Activated naive CD8-positive, alpha-beta T cell treated with anti-CD3 and anti-CD28 coated beads for 36 hours (primary cell): ENCODE measurements around the gene IFIT2. TPM values are rescaled to one million over a fixed set of nuclear protein-coding genes. Genes with fewer than 3 reads are reported as not detected.
A peak's percentile ranks its signal among the peaks of the same experiment; 100 is the strongest.
"Not testable (repeated sequence)": the region's sequence is repeated elsewhere in the genome, so short reads cannot be mapped to it uniquely, and the experiment has no call there.

ENCODE experiments used
- DNase-seq: peaks from one replicate; pipeline ENCODE4 v3.0.0; 2021
- H3K27ac Mint-ChIP-seq: one replicate; pipeline ENCODE4 v1.8.0; 2022; ENCODE audit warnings: mild to moderate bottlenecking, moderate library complexity, mixed read lengths
- H3K27me3 Mint-ChIP-seq: one replicate; pipeline ENCODE4 v1.8.0; 2022; ENCODE audit warnings: mild to moderate bottlenecking, mixed read lengths
- H3K36me3 Mint-ChIP-seq: one replicate; pipeline ENCODE4 v1.8.0; 2021; ENCODE audit warnings: mild to moderate bottlenecking, mixed read lengths
- H3K4me1 Mint-ChIP-seq: one replicate; pipeline ENCODE4 v1.8.0; 2021; ENCODE audit warnings: mixed read lengths
- H3K4me3 Mint-ChIP-seq: one replicate; pipeline ENCODE4 v1.8.0; 2022; ENCODE audit warnings: mild to moderate bottlenecking, moderate library complexity, mixed read lengths
- H3K9me3 Mint-ChIP-seq: one replicate; pipeline ENCODE4 v1.8.0; 2022; ENCODE audit warnings: mixed read lengths
- total RNA-seq, 2 experiments: library from RNA; stranded (reverse); gene quantifications; one replicate each; pipeline ENCODE4 v1.2.3, GENCODE V29; 2021

IFIT2 gene, protein sequence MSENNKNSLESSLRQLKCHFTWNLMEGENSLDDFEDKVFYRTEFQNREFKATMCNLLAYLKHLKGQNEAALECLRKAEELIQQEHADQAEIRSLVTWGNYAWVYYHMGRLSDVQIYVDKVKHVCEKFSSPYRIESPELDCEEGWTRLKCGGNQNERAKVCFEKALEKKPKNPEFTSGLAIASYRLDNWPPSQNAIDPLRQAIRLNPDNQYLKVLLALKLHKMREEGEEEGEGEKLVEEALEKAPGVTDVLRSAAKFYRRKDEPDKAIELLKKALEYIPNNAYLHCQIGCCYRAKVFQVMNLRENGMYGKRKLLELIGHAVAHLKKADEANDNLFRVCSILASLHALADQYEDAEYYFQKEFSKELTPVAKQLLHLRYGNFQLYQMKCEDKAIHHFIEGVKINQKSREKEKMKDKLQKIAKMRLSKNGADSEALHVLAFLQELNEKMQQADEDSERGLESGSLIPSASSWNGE
- total RNA-seq, result 10 to 100 TPM; 37.0 to 37.3 TPM

DNA sequence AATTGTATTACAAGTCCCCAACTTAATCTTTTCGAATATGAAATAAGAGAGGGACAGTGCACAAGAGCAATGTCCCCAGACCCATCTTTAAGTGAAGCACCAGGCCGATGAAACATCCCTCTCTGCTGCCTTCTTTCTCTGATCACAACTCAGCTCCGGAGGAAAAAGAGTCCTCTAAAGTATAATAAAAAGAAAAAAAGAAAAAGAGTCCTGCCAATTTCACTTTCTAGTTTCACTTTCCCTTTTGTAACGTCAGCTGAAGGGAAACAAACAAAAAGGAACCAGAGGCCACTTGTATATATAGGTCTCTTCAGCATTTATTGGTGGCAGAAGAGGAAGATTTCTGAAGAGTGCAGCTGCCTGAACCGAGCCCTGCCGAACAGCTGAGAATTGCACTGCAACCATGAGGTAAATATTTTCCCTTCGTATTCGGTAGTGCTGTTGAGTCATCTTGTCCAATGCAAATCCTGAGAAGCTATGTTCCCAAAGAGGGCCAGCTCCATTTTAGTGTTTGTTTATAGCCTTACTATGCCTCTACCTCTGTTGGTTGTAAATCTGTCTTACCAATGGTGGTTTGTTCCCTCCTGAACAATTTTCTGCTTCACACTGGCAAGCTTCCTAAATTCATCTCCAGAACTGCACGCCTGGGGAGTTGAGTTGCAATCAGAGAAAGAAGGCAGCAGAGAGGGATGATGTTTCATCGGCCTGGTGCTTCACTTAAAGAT lies at the start of gene IFIT2:
Gene IFIT2 (plus strand): TSS at position 326 of the 725 bp plus-strand sequence. CDS start 78 bp downstream, at position 404.
- DNase-seq, result no peak
- Mint-ChIP-seq H3K9me3 (peaks cover 20% of the 10 kb centered on the region), H3K27ac (peak within 1 kb of the TSS; percentile 86), H3K4me3 (peak within 1 kb of the TSS; percentile 81), H3K36me3 (peaks cover 40% of the 10 kb centered on the region), H3K4me1 (peaks cover 31% of the 10 kb centered on the region), H3K27me3 (no peaks in the 10 kb centered on the region)

DNA sequence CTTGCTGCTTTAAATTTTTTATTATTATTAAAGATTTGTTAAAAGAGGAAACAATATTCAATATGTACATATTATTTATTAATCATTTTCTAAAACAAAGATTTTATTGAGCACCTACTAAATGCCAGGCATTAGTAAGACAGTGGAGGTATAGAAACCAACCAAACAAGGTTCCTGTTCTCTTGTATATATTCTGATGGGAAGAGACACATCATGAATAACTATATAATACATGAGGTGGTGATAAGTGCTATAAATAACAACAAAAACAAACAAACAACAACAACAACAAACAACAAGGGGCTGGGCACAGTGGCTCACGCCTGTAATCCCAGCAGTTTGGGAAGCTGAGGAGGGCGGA lies 49.6 kb upstream of the IFIT2 start:
- H3K4me1 Mint-ChIP-seq, result peaks cover 28% of the 10 kb centered on the region
- H3K9me3 Mint-ChIP-seq, result peaks cover 18% of the 10 kb centered on the region
- H3K27me3 Mint-ChIP-seq, result peaks cover 2% of the 10 kb centered on the region
- DNase-seq, result no peak
- peaks cover 29% of the 10 kb centered on the region for H3K36me3 Mint-ChIP-seq
- no peak overlapping the region for H3K4me3 Mint-ChIP-seq
- H3K27ac Mint-ChIP-seq, result no peak overlapping the region

DNA sequence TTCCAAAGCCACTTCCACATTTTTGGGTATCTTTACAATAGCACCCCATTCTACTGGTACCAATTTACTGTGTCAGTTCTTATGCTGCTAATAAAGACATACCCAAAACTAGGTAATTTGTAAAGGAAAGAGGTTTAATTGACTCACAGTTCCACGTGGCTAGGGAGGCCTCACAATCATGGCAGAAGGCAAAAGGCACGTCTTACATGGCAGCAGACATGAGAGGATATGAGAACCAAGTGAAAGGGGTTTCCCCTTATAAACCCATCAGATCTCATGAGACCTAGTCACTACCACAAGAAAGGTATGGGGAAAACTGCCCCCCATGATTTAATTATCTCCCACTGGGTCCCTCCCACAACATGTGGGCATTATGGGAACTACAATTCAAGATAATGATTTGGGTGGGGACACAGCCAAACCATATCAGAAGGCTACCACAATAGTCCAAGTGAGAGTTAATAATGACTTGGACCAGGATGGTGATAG lies 46.7 kb upstream of the IFIT2 start:
- H3K36me3 Mint-ChIP-seq, result peaks cover 27% of the 10 kb centered on the region
- not testable (repeated sequence) for H3K27me3 Mint-ChIP-seq, H3K4me3 Mint-ChIP-seq, H3K27ac Mint-ChIP-seq
- H3K9me3 Mint-ChIP-seq, result peaks cover 18% of the 10 kb centered on the region
- peak; percentile 21 for DNase-seq
- H3K4me1 Mint-ChIP-seq, result peaks cover 18% of the 10 kb centered on the region

DNA sequence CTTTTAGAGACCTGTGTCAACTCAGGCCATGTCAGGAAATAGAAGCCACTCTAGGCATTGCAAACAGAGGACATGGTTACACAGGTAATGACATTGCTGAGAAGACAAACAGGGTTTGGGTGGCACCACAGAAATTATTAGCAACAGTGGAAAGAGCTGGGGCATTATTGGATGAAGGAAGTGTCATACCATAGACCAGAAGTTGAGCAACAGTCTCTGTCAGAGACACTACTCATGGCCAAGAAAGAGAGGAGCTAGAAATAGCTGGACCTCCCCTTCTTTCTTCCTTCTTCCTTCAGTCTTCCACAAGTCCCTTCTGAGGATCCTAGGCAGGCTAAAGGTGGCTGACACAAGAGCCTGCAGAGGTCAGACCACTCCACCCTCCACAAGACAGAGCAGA lies 46.1 kb upstream of the IFIT2 start:
- H3K9me3 Mint-ChIP-seq, result peaks cover 18% of the 10 kb centered on the region
- no peak overlapping the region for H3K4me3 Mint-ChIP-seq
- H3K27ac Mint-ChIP-seq, result no peak overlapping the region
- no peak for DNase-seq
- H3K27me3 Mint-ChIP-seq, result peaks cover 4% of the 10 kb centered on the region
- peaks cover 27% of the 10 kb centered on the region for H3K36me3 Mint-ChIP-seq
- peaks cover 17% of the 10 kb centered on the region for H3K4me1 Mint-ChIP-seq

DNA sequence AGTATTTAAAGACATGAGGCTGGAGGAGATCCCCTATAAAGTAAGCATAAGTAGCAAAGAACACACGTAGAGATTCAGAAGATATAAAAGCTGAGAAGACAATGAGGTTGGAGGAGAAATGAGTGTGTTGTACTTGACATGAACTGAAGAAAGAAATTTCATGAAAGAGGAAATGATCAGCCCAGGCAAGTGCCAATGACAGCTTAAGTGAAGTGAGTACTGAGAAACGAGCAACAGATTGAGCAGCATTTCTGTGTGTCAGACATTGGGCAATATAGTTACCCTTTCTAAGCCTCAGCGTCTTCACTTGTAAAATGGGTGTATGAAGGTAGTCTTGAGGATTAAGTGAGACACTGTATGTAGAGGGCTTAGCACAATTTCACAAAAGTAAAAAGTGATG lies 45.5 kb upstream of the IFIT2 start:
- Mint-ChIP-seq H3K27me3 (peaks cover 4% of the 10 kb centered on the region), H3K9me3 (peaks cover 18% of the 10 kb centered on the region), H3K4me3 (no peak overlapping the region), H3K36me3 (peaks cover 27% of the 10 kb centered on the region), H3K4me1 (peaks cover 14% of the 10 kb centered on the region), H3K27ac (no peak overlapping the region)
- no peak for DNase-seq

DNA sequence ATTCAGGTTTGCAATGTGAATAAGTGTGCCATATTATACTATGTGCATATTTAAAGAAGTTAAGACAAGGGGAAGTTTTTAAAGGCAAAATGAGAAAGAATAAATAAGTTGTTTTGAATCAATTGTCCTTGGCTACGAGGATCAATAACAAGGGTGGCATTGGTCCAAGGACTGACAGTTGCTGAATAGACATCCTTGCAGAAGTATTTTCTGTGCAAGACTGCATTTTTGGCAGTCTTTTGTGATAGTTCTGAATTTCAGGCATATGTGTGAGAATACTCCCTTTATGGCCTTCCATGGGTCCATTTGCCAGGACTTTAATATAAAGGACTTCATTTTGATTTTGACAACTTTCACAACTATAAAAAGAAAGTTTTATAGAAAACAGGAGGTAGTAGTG lies 44.9 kb upstream of the IFIT2 start:
- H3K36me3 Mint-ChIP-seq, result peaks cover 27% of the 10 kb centered on the region
- H3K27me3 Mint-ChIP-seq, result peaks cover 4% of the 10 kb centered on the region
- no peak for DNase-seq
- H3K27ac Mint-ChIP-seq, result no peak overlapping the region
- no peak overlapping the region for H3K4me3 Mint-ChIP-seq
- H3K4me1 Mint-ChIP-seq, result peaks cover 14% of the 10 kb centered on the region
- H3K9me3 Mint-ChIP-seq, result peaks cover 18% of the 10 kb centered on the region

DNA sequence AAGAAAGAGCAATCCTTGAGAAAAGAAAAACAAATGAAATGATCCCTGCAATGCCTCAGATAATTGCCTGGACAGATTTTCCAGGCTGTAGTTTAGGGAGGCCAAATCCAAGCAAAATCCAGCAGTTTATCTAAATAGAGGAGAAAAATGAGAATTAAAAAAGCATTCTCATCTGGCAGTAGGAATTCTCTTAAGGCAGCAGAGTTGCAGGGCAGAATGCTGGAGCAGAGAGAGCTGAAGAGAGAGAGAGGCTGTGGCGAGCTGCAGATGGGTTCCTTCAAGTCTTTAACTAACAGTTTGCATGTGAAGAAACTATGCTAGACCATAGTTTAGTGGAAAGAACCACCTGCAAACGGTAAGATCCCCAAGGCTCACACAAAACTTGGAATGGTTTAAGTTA lies 44.3 kb upstream of the IFIT2 start:
- no peak for DNase-seq
- Mint-ChIP-seq H3K4me1 (peaks cover 12% of the 10 kb centered on the region), H3K9me3 (peaks cover 18% of the 10 kb centered on the region), H3K27me3 (peaks cover 4% of the 10 kb centered on the region), H3K4me3 (no peak overlapping the region), H3K36me3 (peaks cover 23% of the 10 kb centered on the region), H3K27ac (no peak overlapping the region)

DNA sequence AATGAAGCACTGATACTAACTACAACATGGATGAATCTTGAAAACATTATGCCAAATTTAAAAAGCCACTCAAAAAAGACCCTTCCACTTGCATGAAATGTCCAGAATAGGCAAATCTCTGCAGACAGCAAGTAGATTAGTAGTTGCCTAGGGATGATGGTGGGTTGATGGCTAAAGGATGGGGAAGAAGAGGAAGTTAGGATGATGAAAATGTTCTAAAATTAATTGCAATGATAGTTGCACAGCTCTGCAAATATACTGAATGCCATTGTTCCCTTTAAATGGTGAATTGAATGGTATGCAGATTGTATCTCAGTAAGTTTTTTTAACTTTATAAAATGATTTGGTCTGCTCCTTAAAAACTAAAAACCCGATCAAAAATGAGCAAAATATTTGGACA lies 43.0 kb upstream of the IFIT2 start:
- no peak overlapping the region for H3K27ac Mint-ChIP-seq
- H3K36me3 Mint-ChIP-seq, result peaks cover 12% of the 10 kb centered on the region
- H3K4me3 Mint-ChIP-seq, result no peak overlapping the region
- H3K9me3 Mint-ChIP-seq, result peaks cover 9% of the 10 kb centered on the region
- peaks cover 12% of the 10 kb centered on the region for H3K4me1 Mint-ChIP-seq
- H3K27me3 Mint-ChIP-seq, result peaks cover 4% of the 10 kb centered on the region
- no peak for DNase-seq

DNA sequence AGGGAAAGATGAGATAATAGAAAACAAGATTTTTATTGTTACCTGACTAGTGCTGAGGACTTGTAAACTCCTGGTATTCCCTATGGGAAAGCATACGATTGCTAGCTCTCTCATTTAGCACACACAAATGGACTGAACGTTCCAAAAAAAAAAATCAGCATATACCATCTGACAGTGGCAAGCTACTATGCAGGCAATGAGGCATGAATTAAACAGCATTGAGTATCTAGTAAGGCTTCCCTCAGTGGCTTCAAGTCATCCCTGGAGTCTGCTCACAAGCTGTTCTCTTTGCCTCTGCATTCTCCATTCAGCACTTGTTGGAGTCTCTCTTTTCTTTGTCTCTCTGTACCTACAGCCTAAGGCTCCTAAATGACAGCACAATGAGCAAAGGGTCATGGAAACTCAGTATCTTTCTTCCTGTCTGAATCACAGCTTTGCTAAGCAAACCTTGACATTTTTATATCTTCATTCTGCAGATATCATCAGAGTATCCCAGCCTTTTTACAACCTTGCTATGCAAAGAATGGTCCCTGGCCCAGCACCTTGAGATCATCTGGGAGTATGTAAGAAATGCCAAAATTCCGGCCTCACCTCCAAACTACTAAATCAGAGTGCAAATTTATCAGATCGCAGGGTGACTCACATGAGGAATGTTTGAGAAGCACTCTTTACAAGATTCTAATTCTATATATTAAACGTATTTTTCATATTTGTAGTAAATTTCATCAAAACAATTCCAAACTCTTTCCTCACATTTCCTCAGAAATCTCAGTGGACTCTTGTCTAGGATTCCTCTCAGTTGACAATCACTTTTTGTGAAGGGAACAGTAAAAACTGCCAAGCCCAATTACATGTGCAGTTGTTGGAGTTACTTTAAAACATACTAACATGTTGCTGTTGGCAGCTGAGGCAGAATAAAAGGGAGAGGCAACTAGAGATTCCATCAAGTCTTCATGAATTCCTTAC lies 39.5 kb upstream of the IFIT2 start:
- Mint-ChIP-seq H3K27ac (no peak overlapping the region), H3K9me3 (no peaks in the 10 kb centered on the region), H3K4me1 (peaks cover 10% of the 10 kb centered on the region), H3K36me3 (no peaks in the 10 kb centered on the region), H3K27me3 (peaks cover under 1% of the 10 kb centered on the region), H3K4me3 (no peak overlapping the region)
- no peak for DNase-seq

DNA sequence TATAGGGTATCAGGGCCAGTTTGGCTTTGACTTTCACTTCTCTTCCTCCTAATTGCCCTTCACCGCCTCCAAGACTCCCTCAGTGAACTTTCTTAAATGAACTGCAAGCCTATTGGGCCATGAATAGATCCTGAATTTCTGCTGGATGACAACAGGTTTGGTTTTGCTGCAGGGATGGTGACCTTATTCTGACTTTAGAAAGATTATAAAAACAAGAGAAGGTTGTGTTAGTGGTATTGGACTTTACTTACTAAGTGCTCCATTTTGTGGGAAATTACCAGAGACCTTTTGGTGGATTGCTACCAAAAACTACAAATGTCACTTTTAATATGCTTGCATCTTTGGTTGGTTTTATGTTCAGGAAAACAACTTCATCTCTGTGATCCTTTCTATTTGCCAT lies 38.8 kb upstream of the IFIT2 start:
- Mint-ChIP-seq H3K4me3 (no peak overlapping the region), H3K36me3 (no peaks in the 10 kb centered on the region), H3K4me1 (peaks cover 10% of the 10 kb centered on the region), H3K27ac (no peak overlapping the region), H3K27me3 (no peaks in the 10 kb centered on the region), H3K9me3 (no peaks in the 10 kb centered on the region)
- DNase-seq, result no peak

DNA sequence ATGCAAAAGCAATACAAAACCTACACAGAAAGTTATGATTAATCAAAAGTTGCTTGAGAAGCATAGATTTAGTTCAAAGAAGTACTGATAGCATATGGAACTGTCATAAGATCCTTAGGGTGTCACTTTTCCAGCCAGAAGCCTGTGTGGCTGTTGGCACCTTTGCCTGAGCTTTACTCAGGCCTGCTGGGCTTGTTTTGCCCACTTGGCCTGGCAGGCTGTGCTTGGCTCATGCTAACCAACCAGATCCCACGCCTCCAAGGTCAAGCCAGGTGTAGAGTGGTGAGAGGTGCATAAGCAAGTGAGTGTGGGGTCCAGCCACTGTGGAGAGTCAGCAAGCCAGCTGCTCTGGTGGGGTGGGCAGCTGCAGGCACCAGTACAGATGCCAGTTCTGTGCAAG lies 38.3 kb upstream of the IFIT2 start:
- H3K4me3 Mint-ChIP-seq, result no peak overlapping the region
- H3K27ac Mint-ChIP-seq, result no peak overlapping the region
- H3K9me3 Mint-ChIP-seq, result no peaks in the 10 kb centered on the region
- no peaks in the 10 kb centered on the region for H3K36me3 Mint-ChIP-seq
- DNase-seq, result no peak
- H3K27me3 Mint-ChIP-seq, result no peaks in the 10 kb centered on the region
- peaks cover 10% of the 10 kb centered on the region for H3K4me1 Mint-ChIP-seq

DNA sequence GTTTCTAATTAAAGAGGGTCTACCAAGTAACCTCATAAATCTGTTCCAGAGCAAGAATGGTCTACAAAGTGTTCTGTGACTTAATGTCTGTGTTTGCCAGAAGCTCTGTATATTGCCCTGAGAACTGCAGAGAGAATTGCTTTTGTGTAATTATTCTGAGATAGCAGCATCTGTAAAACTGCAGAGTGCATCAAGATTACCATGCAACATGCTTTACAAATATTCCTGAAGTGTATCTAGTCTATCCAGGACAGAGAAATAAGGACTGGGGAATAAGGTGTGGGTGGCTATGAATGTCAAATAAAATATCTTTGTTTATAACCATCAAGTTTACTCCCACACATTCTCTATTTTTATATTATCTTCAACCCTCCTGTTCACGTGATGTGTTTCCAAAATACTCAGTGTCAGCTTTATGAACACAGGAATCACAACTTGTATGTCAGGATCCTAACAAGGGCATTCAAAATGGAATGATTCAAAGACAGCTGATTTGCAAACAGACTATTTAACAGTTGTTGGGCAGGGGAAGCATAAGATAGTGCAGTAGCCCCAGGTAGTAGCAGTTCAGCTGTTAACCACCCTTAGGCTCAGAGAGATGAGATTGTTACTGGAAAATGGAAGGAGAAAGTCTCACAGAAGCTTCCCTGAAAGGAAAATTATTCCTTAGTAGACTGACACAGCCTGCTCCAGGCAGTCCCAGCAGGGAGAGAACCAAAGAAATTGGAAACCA lies 35.0 kb upstream of the IFIT2 start:
- no peak for DNase-seq
- H3K9me3 Mint-ChIP-seq, result no peaks in the 10 kb centered on the region
- no peaks in the 10 kb centered on the region for H3K27me3 Mint-ChIP-seq
- peaks cover 3% of the 10 kb centered on the region for H3K4me1 Mint-ChIP-seq
- no peak overlapping the region for H3K27ac Mint-ChIP-seq
- no peak overlapping the region for H3K4me3 Mint-ChIP-seq
- H3K36me3 Mint-ChIP-seq, result no peaks in the 10 kb centered on the region

DNA sequence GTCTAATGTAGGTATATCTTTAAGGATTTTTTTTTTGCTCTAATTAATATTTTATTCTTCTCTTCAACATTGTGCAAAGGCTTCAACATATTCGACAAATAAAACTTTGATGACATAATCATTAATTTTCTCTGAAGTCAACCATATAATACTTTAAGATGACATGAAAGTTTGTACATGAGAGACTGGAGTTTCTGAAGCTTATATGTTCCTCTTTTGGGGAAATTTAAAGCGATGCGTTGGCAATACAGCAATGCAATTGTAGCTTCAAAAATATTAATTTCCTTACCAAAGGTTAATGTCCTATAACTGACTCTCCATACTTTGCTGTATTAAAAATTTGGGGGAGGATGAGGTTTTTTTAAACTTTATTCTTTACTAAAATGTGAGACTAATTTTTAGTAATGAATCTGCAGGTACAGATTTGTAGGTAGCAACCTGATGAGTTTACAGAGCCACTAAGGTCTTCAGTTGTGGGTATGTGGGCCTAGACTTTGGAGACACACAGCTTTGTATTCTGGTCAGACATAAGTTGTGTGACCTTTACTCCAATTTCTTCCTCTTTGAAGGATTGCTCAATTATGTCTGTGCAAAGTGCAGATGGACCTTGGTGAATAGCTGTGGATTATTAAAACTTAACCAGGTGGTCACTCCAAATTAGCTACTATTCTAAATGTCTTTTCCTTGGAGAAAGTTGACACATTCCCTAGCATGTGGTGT lies 32.3 kb upstream of the IFIT2 start:
- Mint-ChIP-seq H3K4me1 (peaks cover 3% of the 10 kb centered on the region), H3K27ac (no peak overlapping the region), H3K9me3 (no peaks in the 10 kb centered on the region), H3K36me3 (no peaks in the 10 kb centered on the region), H3K27me3 (no peaks in the 10 kb centered on the region), H3K4me3 (no peak overlapping the region)
- DNase-seq, result no peak

DNA sequence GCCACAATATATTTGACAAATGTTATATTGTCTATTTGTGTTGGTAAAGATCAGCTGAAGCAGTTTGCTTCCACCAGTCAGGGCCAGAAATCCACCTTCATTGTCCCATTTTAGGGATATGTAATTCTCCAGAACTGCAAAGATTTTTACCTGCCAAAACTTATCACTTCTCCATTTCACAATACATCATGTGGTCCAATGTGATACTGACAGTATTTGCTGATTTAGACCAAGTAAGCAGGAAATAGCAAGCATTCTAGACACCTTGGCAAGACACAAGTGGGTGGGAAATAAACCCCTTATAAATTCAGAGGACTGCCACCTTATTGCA lies 31.7 kb upstream of the IFIT2 start:
- Mint-ChIP-seq H3K27ac (no peak overlapping the region), H3K27me3 (no peaks in the 10 kb centered on the region), H3K36me3 (no peaks in the 10 kb centered on the region), H3K4me3 (no peak overlapping the region), H3K9me3 (no peaks in the 10 kb centered on the region), H3K4me1 (peaks cover 3% of the 10 kb centered on the region)
- DNase-seq, result no peak
